ENCODE results near the gene C9orf152. TPM values are rescaled to one million over a fixed set of nuclear protein-coding genes. Genes with fewer than 3 reads are reported as not detected.

C9orf152 gene
- total and polyA plus RNA-seq, 2 of the 13 experiments (the other 11 are each of a cell fraction or from before 2014, with no cell fraction given): 0.24 to 0.48 TPM

GRCh38 chr9:110170357-110171257 lies 37.4 kb downstream of the C9orf152 start:
- H3K9me3 ChIP-seq (ENCODE audit: low read length): no peaks in the 10 kb centered on the region
- ChIA-PET POLR2A (no interaction called here), CTCF (ENCODE audit: low intra/inter-chr PET ratio, low total read pairs) (no interaction called here)
- no peaks in the 10 kb centered on the region for H3K79me2 ChIP-seq (ENCODE audit: insufficient read depth, low read length)
- FAIRE-seq: no peak
- H3K27me3 ChIP-seq (ENCODE audit: control insufficient read depth in 1 of 2, insufficient read depth in 2 of 2, low read length in 2 of 2): no peaks in the 10 kb centered on the region
- H3K4me3 ChIP-seq (replicated peaks in 1 of 3; ENCODE audit: insufficient read depth in 1 of 3, low read depth in 2 of 3, low read length in 3 of 3): no peak overlapping the region
- no peak overlapping the region for H2AFZ ChIP-seq (ENCODE audit: low read length)
- H3K36me3 ChIP-seq (replicated peaks in 1 of 2; ENCODE audit: control insufficient read depth in 1 of 2, insufficient read depth in 2 of 2, low read length in 2 of 2): peaks cover 7 to 20% of the 10 kb centered on the region in 2 experiments; a peak in 4 of 5 replicates
- H3K4me1 ChIP-seq (ENCODE audit: insufficient read depth, low read length): peaks cover 18% of the 10 kb centered on the region
- H3K27ac ChIP-seq (ENCODE audit: extremely low read length, insufficient read depth, low read length): no peak overlapping the region
- ATAC-seq: no peak
- H3K4me2 ChIP-seq (ENCODE audit: low read depth, low read length): no peak overlapping the region
- BruUV-seq (replicated peaks): no TSS peak
- no peaks in the 10 kb centered on the region for H4K20me1 ChIP-seq (ENCODE audit: insufficient read depth, low read length)
- intact Hi-C loops (cut with micrococcal nuclease; ENCODE audit: unreplicated experiment) (no loop called here), in situ Hi-C loops (cut with HindIII; ENCODE audit: extremely low pct_ligation_motif_present, low pct_unique_long_range_greater_than_20kb) (no loop called here)
- DNase-seq (ENCODE audit: low spot score): no peak
- WGBS (ENCODE audit: low lambda C conversion rate): 96% methylated on average over 9 of the region's 9 CpGs
- H3K9ac ChIP-seq (ENCODE audit: insufficient read depth, low read depth, low read length): no peak overlapping the region
- TF ChIP-seq HMG20B (CRISPR knock-in tag; conservative IDR thresholded peaks at IDR 0.05): no peak
- TF ChIP-seq NFE2L1 (CRISPR knock-in tag; IDR thresholded peaks at IDR 0.05; ENCODE audit: borderline replicate concordance): no peak
- no peak for TF ChIP-seq MTA3 (CRISPR knock-in tag; IDR thresholded peaks at IDR 0.05)
- no peak for TF ChIP-seq ZNF318 (CRISPR knock-in tag; IDR thresholded peaks at IDR 0.05)
- no peak for TF ChIP-seq FOXP4 (CRISPR knock-in tag; IDR thresholded peaks at IDR 0.05)
- no peak for TF ChIP-seq JUNB (CRISPR knock-in tag; IDR thresholded peaks at IDR 0.05; ENCODE audit: borderline replicate concordance)
- TF ChIP-seq PRDM10 (CRISPR knock-in tag; IDR thresholded peaks at IDR 0.05; ENCODE audit: low read depth): no peak
- TF ChIP-seq RARA (CRISPR knock-in tag; IDR thresholded peaks at IDR 0.05): no peak

Data from HepG2 (cell line).